MCF 10A (cell line): ENCODE measurements around the gene OR4P4. TPM values are rescaled to one million over a fixed set of nuclear protein-coding genes. Genes with fewer than 3 reads are reported as not detected.

Experiments
- BruUV-seq: library from RNA; stranded (reverse); fragments of 400-500 nt; replicated peaks from 2 replicates; lab custom pipeline; 2021; lab: Mats Ljungman, UMichigan
- CTCF ChIA-PET: fragments of 300-600 bp; sonication (Branson Sonifier 250); formaldehyde crosslinking; extraction: SDS; loops from one replicate; lab custom pipeline; 2021; ENCODE audit warnings: antibody characterized with exemption, inconsistent platforms; lab: Yijun Ruan, JAX
- POLR2A ChIA-PET: fragments of 300-600, 350-650 bp; sonication (Branson Sonifier 250); formaldehyde crosslinking; extraction: SDS; loops from one replicate; lab custom pipeline; 2020; ENCODE audit warnings: antibody characterized with exemption, inconsistent platforms; lab: Yijun Ruan, JAX
- DNase-seq: peaks from one replicate; pipeline ENCODE4 v3.0.0-alpha.2; 2018; ENCODE audit not compliant: unreplicated experiment
- H3K27ac Mint-ChIP-seq: one replicate; pipeline ENCODE4 v1.8.0; 2022; ENCODE audit warnings: mild to moderate bottlenecking, low read depth, mixed read lengths; ENCODE audit not compliant: unreplicated experiment
- H3K27me3 Mint-ChIP-seq: one replicate; pipeline ENCODE4 v1.8.0; 2022; ENCODE audit warnings: mixed read lengths; ENCODE audit not compliant: insufficient read depth, unreplicated experiment
- H3K36me3 Mint-ChIP-seq: one replicate; pipeline ENCODE4 v1.8.0; 2022; ENCODE audit warnings: mild to moderate bottlenecking, moderate library complexity, mixed read lengths; ENCODE audit not compliant: insufficient read depth, unreplicated experiment
- H3K4me1 Mint-ChIP-seq: one replicate; pipeline ENCODE4 v1.8.0; 2022; ENCODE audit warnings: mixed read lengths; ENCODE audit not compliant: insufficient read depth, unreplicated experiment
- H3K4me3 Mint-ChIP-seq: one replicate; pipeline ENCODE4 v1.8.0; 2022; ENCODE audit warnings: mild to moderate bottlenecking, moderate library complexity, mixed read lengths; ENCODE audit not compliant: unreplicated experiment
- H3K9me3 Mint-ChIP-seq: one replicate; pipeline ENCODE4 v1.8.0; 2022; ENCODE audit warnings: mixed read lengths; ENCODE audit not compliant: unreplicated experiment
- intact Hi-C: fragments of 100-400 bp; cut with micrococcal nuclease; formaldehyde crosslinking; loops from 2 replicates; pipeline ENCODE4 v1.14.1; 2022
- total RNA-seq: library from RNA; stranded (reverse); gene quantifications from 2 replicates; pipeline ENCODE4 v1.2.3, GENCODE V29; 2022
- TF ChIP-seq, protein P1 (sequence below): fragments of 200-600 bp; IDR thresholded peaks from one replicate; pipeline ENCODE4 v1.8.0; 2022; ENCODE audit warnings: antibody characterized with exemption, mild to moderate bottlenecking; ENCODE audit not compliant: unreplicated experiment

OR4P4 gene
- total RNA-seq, 1 experiment from 2014 or later: not detected

- peaks cover 22% of the 10 kb centered on the region for H3K9me3 Mint-ChIP-seq
- no peaks in the 10 kb centered on the region for H3K27me3 Mint-ChIP-seq
- H3K36me3 Mint-ChIP-seq: no peaks in the 10 kb centered on the region
- POLR2A ChIA-PET: interaction anchor here (0.6 kb wide), 1 partner anchor 45 kb away, joined by 3 read pairs; no protein-coding TSS in a partner anchor
- intact Hi-C loops: no loop called here
- no TSS peak for BruUV-seq
- no peak overlapping the region for H3K4me3 Mint-ChIP-seq
- TF ChIP-seq, protein P1, sequence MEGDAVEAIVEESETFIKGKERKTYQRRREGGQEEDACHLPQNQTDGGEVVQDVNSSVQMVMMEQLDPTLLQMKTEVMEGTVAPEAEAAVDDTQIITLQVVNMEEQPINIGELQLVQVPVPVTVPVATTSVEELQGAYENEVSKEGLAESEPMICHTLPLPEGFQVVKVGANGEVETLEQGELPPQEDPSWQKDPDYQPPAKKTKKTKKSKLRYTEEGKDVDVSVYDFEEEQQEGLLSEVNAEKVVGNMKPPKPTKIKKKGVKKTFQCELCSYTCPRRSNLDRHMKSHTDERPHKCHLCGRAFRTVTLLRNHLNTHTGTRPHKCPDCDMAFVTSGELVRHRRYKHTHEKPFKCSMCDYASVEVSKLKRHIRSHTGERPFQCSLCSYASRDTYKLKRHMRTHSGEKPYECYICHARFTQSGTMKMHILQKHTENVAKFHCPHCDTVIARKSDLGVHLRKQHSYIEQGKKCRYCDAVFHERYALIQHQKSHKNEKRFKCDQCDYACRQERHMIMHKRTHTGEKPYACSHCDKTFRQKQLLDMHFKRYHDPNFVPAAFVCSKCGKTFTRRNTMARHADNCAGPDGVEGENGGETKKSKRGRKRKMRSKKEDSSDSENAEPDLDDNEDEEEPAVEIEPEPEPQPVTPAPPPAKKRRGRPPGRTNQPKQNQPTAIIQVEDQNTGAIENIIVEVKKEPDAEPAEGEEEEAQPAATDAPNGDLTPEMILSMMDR: no peak
- CTCF ChIA-PET: no interaction called here
- H3K4me1 Mint-ChIP-seq: no peaks in the 10 kb centered on the region
- H3K27ac Mint-ChIP-seq: no peak overlapping the region
- no peak for DNase-seq
Measured at GRCh38 chr11:55652560-55652959, 17.6 kb downstream of the OR4P4 start.

GRCh38 chr11:55655096-55655495, 20.2 kb downstream of the OR4P4 start:
- H3K27ac Mint-ChIP-seq: no peak overlapping the region
- H3K27me3 Mint-ChIP-seq: no peaks in the 10 kb centered on the region
- H3K4me3 Mint-ChIP-seq: no peak overlapping the region
- CTCF ChIA-PET: no interaction called here
- BruUV-seq: no TSS peak
- POLR2A ChIA-PET: no interaction called here
- TF ChIP-seq, protein P1: no peak
- DNase-seq: no peak
- peaks cover 5% of the 10 kb centered on the region for H3K36me3 Mint-ChIP-seq
- H3K4me1 Mint-ChIP-seq: no peaks in the 10 kb centered on the region
- H3K9me3 Mint-ChIP-seq: peaks cover 12% of the 10 kb centered on the region
- intact Hi-C loops: no loop called here

DNA sequence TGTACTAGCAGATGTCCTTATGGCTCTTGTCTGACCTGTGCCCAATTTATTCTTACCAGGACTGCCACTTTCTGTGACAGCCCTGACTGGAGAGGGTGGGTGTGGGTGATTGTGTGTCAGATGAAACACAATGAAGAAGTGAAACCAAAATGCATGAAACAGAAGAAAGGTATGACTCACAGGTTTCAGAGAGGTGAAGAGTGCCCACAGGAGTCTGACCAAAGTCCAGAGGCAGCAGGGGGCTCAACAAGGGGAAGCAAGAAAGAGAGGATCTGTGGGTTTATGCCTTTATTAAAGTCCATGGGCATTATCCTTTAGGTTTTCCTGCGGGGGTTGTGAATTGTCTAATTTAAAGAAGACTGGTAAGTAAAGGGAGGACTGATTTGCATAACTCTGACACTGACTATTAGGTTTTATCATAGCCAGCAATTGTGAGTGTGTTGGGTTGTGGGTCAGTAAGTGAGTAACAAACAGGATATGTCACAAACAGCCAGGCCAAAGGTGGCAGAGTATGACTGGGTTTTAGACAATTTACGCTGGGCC, 23.2 kb downstream of the OR4P4 start:
- no peak for DNase-seq
- Mint-ChIP-seq H3K27ac (no peak overlapping the region), H3K27me3 (no peaks in the 10 kb centered on the region), H3K9me3 (peaks cover 22% of the 10 kb centered on the region), H3K4me1 (no peaks in the 10 kb centered on the region), H3K4me3 (peak overlapping the region; percentile 15), H3K36me3 (peaks cover 7% of the 10 kb centered on the region)
- intact Hi-C loops: no loop called here
- ChIA-PET POLR2A (no interaction called here), CTCF (no interaction called here)
- TF ChIP-seq, protein P1: no peak
- no TSS peak for BruUV-seq

DNA sequence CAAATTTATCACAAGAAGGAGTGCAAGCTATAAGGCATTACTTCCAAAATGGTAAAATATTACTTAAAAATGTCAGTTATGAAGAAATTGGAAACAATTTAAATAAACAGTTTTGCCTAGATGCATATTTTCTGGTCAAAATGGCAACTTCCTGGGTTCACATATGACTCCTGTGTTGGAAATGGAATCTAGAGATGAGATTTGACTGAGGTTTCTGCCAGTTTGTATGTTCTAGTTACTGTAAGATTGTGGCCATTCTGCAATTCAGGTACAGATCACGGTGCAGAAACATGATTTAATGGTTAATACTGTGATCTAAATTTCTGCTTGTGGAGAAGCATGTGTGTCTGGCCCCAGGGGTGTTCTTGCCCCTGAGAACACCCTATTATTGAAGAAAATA, 23.7 kb downstream of the OR4P4 start:
- TF ChIP-seq, protein P1: no peak
- no peaks in the 10 kb centered on the region for H3K4me1 Mint-ChIP-seq
- no peak overlapping the region for H3K27ac Mint-ChIP-seq
- no peak overlapping the region for H3K4me3 Mint-ChIP-seq
- BruUV-seq: no TSS peak
- CTCF ChIA-PET: no interaction called here
- H3K36me3 Mint-ChIP-seq: peaks cover 7% of the 10 kb centered on the region
- H3K9me3 Mint-ChIP-seq: peaks cover 24% of the 10 kb centered on the region
- H3K27me3 Mint-ChIP-seq: no peaks in the 10 kb centered on the region
- intact Hi-C loops: no loop called here
- POLR2A ChIA-PET: no interaction called here
- DNase-seq: no peak
